ENCODE results near the gene NRARP.

Gene NRARP

DNA sequence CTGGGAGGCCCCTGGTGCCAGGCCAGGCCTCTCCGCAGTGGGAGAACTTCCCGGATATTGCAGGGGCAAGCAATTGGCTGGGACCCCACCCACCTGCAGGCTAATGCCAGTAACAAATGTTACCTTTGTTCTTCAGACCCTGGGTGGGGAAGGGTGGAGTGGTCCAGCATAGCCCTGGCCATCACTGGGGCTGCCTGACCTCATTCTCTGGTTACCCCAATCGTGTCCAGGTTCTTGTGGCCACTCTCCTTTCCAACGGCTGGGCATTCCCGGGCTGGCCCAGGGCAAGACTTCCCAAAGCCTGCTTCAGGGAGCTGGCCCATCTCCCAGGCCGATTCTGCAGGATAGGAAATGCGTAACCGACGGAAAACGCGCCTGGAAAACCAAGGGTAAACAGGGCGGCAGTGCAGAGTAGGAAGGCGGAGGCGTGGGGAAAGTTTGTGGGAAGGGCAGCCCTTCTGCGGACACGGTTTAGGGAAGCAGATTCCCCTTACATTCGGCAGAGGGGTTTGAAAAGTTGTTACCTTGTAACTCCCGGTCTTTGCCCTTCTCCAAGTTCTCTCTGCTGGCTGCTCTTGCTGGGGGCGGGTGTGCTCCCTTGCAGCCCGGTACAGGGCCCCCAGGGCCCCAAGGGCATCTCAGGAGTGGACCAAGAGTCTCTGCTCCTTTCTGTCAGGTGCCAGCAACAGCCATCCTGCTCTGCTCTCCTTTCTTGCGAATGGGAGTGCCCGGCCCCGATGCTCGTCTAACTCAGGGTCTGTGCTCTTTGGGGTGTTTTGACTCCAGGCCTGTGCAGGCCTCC lies 3.5 kb downstream of the NRARP start:
- DNase-seq (ENCODE audit: low read depth in 2 of 2), result no peak

DNA sequence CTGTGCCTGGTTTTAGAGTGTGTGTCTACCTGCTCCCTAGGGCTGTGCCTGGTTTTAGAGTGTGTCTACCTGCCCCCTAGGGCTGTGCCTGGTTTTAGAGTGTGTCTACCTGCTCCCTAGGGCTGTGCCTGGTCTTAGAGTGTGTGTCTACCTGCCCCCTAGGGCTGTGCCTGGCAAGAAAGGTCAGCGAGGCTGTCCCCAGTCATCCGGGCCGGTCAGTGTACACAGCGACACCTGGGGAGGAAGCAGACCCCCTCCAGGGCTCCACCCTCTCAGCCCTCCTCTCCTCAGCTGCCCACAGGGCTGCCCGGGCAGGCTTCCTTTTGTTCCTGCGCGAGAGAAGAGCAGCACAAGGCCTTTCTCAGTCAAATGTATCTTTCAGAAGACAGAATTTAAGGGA lies 4.1 kb downstream of the NRARP start:
- DNase-seq (ENCODE audit: low read depth in 2 of 2), result no peak

DNA sequence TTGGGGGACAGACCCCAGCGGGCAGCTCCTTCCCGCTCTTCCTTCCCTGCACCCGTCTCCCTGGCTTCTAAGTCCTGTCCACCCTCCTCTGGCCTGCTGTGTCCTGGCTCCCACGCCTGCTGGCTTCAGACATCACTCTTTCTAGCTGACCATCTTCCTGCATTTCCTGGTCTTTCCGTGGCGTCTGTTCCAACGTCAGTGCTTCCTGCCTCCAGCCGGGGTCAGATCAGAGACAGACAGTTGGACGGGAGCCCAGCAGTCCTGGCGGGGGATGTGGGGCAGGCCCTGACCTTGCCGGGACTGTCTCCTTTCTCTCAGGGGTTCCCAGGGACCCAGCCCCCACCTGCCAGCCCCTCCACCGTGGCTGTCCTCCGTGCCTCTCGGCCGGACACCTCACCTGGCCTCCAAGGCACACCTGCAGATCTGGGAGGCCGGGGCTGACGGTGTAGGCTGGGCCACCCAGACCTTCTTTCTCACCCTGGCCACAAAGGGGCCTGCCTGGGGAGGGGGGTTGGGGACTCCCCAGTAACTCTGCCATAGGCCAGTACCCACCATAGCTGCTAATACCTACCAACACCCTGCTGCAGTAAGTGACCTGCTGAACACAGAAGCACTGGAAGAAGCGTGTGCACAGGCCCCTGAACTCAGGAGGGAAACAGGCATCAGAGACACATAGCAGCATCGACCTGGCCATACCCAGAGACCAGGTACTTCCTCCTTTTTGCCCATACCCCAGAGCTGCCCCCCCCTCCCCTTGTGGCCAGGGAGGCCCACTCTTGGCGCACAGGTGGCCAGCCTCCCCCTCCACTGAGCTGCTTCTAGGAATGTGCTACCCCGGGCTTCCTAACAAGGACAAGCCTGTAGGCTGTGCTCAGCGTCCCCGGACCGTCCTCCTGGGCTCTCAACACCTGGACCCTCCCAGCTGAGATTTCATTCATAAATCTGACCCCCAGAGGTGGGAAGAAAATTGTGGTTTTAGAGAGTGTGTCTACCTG lies 5.1 kb downstream of the NRARP start:
- no peak for DNase-seq (ENCODE audit: low read depth in 2 of 2)

DNA sequence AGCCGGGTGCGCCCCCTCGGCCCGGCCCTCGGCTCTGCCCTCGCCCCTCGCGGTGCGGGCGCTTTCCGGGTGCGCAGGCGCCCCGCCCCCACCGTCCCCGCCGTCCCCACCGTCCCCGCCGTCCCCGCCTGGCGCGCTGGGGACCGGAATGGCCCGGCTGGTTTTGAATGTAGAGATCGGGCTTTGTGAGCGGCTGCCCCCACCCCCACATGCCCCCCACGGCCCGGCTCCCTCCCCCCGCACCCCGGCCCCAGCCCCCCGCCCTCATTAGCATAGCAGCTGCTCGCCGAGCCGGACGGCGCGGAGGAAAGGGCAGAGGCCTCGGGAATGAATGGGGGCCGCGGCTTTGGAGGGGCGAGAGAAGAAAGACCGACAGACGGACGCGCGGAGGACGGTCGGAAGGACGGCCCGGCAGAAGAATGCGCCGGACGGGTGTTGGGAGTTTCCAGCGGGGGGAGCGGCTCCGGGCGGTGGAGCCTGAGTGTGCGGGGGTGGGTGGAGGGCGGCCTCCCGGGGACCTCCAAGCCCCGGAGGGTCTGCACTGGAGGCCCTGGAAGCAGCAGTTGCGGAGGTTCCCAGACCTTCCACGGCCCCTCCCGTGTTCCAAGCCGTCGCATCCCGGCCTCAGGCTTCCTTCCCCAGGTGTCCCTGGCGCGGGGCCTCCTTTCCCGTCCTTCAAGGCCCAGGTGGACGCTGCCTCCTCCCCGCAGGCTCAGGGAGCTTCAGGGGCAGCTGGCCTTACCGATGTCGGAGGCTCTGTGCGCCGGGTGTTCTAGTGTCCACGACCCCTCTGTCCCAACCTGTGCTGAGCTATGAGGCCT lies 6.0 kb downstream of the NRARP start:
- no peak for DNase-seq (ENCODE audit: low read depth in 2 of 2)

DNA sequence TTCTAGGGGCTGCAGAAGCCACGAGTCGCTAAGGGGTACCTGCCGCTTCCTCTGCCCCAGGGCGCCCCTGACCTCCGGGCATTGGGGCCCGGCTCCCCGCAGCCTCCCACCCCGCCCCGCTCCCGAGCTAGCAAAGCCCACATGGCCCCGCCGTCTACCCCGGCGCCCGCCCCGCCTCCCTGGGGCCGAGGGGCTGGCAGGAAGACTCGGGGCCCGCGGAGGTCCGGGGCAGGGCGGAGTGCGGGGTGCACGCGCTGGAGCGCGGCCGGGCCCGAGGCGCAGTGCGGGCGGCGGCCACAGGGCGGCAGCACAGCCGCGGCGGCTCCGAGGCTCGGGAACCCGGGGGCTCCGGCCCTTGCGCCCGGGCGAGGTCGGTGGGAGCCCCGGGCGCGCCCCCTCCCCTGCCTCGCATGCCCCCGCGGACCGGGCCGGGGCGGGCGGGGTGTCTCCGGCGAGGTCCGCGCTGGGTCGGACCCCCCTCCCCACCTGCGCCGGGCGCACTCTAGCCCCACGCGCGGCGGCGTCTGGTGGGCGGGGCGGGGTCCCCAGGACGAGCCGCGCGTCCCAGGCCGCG lies 6.7 kb downstream of the NRARP start:
- no peak for DNase-seq (ENCODE audit: low read depth in 2 of 2)

DNA sequence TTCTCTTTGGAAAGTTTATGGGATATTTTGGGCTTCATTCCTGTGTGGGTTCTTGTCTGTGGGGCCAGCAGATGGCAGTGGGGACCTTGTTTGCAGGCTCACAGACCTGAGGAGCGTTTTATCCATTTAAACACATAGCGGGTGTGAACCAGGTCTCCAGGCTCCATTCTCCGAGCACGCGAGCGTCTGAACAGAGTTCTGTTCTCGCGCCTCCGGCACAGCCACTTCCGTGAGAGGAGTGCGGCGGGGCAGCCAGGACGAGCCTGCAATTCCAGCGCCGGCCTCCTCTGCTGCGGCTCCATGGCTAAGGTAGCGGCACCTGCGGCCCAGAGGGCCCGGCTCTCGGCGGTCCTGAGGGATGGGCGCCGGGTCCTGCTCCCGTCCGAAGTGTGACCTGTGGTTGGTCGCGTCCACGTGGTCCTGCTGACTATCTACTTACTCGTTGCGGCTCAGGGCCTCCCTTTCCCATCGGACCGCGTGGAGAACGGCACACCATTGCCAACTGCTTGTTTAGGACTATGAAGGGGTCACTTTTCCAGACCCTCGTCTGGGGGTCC lies 7.3 kb downstream of the NRARP start:
- DNase-seq (ENCODE audit: low read depth in 2 of 2), result no peak

DNA sequence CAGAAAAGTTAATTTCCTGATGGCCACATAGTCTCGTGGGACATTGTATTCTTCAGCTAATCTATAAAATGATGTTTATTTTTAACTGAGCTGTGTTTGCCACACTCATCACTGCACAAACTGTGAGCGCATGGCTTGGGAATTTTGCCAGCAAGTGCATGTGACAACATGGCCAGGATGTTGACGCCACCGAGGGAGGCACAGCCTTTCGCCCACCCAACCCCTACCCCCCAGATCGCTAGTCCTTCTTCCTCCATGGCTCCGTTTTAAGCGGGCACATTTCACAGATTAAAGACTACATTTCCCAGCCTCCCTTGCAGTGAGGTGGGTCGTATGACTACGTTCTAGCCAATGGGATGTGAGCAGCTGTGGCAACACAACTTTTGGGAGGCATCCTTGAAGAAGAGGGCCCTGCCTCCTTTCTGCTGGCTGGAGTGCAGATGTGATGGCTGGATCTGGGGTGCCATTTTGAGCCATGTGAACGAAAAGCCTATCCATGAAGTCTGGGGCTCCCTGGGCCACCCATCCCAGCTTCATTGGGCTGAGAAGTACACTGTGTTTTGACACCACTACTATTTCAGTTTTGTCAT lies 7.9 kb downstream of the NRARP start:
- no peak for DNase-seq (ENCODE audit: low read depth in 2 of 2)

DNA sequence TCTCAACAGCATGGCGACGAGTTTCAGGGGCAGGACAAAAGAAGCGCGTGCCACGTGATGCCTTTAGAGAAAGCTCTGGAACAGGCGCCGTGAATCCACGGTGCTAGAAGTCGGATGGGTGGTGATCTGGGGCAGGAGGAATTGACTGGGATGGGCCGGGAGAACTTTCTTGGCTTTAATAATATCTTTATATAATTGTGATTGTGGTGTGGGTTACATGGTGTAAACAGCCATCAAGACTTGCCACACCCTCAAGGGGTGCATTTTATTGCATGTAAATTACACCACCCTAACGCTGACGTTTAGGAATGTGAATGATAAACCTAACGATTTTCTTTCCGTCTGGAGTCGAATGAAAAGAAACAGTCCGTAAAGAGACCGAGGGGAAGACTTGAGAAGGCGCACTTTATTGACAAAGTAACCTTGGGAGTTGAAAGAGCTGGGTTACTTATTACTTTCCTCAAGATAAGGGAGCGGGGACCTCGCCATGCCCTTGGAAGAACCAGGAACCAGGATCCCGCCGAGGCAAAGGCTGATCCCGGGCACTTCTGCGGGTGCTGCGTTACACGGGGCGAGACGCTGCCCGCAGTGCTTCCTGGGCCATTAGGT lies 8.5 kb downstream of the NRARP start:
- no peak for DNase-seq (ENCODE audit: low read depth in 2 of 2)

DNA sequence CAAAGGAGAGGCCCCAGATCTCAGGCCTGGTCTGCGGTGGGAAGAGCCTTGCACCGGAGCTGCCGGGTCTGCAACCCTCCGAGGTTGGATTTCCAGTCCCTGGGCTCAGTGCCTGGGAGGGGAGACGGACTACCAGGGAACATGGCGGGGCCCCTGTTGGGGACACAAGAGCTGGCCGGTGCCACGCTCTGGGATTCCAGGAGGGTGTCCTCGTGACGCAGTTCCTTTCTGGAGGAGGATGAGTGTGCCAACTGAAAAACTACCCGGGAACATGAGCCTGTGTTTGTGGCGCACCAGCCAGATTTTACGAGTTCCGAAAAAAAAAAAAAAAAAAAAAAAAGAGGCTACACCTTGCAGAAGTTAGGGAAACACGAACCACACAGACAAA lies 9.0 kb downstream of the NRARP start:
- no peak for DNase-seq (ENCODE audit: low read depth in 2 of 2)

DNA sequence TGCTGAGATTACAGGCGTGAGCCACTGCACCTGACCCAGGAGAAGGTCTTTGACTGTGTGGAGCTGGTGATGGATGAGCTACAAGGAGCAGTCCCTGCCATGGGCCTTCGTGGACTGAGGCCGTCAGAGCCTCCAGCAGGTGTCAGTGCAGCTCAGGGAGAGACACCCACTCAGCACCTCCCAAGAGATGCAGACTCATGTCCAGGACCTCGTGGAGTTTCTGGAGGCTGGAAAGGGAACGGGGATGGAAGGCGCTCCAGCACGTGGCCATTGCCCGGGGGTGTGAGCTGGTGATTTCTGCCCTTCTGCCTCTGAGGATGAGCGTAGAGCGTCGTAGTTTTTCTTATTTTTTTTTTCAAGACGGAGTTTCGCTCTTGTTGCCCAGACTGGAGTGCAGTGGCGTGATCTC lies 15.1 kb downstream of the NRARP start:
- no peak for DNase-seq (ENCODE audit: low read depth in 2 of 2)

DNA sequence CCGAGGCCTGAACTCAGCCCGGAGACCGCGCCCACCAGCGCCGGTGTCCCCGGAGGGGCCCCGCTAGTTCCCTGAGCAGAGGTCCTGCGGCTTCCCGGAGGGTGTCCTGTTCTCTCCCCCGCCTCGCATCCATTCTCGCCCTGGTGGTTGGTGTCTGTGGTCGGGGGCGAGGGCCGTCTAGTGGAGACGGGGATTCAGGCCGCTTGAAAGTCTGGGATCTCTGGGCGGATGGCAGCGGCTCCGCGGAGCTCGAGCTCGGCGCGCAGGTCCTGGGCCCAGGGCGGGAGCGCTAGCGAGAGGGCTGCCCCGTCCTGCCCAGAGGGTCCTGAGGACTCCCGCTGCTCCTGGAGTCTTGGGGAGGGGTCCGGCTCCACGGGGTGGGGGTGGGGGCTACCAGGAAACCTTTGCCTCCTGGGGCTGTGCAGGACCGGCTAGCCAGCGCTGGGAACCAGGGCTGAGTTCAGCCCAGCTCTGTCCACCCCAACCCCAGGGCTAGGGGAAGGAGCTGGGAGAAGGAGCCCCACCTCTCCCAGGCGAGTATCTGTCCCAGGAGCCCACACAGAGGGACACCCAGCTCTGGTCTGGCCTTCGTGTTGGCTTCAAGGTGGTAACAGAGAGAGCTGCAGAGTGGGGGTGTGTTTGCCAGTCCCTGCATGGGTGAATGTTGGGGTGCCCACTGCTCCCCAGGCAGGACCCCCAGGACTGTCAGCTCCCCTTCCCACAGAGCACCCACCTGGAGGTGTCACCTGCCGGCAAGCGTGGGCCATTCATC lies 20.5 kb downstream of the NRARP start:
- DNase-seq (ENCODE audit: low read depth in 2 of 2), result no peak

DNA sequence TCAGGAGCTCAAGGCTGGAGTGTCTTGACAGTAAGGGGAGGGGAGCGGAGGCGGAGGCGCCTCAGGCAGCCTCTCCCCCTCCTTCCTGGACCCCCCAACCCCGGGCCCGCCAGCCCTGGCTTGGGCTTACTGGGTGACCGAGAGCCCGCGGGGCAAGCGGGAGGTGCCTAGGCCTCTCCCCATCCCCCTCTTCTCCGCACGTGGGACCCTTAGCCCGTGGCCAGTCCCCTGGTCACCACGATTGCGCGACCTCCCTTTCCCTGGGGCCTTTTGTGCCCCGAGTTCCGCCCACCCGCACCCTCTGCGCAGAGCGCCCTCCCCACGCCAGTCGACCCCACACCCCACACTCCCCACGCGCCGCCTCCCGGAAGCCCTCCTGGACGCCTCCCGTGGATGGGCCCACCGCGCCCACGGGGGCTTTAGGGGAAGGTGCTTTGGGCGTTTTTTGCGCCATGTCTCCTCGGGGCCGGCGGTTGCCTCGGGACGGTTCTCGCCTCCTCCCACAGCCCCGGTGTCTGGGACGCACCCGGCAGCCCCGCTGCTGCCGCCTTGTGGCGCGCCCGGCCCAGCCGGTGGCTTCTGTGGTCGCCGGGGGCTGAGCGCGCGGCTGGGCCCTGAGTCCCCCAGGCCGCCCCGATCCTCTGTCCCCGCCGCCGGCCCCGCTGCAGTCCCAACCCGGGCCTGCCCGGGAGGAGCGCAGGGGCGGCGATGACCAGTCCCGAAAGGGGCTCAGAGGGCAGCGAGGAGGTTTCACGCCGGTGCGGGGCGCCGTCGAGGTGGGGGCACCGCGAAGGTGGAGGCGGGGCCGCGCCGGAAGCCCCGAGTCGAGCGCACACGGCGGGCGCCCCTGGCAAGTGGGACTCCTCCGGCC lies 21.4 kb downstream of the NRARP start:
- no peak for DNase-seq (ENCODE audit: low read depth in 2 of 2)

DNA sequence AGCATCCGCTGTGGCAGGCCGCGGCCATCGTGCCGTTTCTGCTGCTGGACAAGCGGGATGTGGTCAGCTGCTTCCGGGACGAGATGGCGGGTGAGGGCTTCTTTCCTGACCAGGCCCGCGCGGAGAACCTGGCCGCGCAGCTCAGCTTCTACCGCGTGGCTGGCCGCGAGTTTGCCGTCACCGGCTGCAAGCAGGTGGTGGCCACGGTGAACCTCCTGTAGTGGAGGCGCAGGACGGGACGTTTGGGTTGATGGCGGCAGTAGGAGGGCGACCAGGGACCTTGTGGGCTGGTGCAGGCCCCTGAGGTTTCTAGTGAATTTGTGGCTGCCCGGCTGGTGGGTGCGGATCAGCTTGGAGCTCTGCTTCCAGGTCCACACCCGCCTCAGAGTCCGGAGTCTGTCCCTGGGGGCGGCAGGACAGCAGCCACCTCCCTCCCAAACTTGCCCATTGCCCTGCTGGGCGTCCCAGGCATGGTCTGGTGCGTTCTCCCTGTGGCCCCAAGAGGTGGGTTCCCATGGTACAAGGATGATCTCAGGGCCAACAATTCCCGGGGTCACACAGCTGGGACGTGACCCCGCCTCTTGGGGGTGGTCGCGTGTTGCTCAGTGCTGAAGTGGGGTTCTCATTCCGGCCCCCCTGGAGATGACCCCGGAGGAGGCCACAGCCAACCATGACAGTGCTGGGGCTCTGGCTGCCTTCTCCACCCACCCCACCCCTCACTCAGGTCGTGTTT lies 22.2 kb downstream of the NRARP start:
- no peak for DNase-seq (ENCODE audit: low read depth in 2 of 2)

DNA sequence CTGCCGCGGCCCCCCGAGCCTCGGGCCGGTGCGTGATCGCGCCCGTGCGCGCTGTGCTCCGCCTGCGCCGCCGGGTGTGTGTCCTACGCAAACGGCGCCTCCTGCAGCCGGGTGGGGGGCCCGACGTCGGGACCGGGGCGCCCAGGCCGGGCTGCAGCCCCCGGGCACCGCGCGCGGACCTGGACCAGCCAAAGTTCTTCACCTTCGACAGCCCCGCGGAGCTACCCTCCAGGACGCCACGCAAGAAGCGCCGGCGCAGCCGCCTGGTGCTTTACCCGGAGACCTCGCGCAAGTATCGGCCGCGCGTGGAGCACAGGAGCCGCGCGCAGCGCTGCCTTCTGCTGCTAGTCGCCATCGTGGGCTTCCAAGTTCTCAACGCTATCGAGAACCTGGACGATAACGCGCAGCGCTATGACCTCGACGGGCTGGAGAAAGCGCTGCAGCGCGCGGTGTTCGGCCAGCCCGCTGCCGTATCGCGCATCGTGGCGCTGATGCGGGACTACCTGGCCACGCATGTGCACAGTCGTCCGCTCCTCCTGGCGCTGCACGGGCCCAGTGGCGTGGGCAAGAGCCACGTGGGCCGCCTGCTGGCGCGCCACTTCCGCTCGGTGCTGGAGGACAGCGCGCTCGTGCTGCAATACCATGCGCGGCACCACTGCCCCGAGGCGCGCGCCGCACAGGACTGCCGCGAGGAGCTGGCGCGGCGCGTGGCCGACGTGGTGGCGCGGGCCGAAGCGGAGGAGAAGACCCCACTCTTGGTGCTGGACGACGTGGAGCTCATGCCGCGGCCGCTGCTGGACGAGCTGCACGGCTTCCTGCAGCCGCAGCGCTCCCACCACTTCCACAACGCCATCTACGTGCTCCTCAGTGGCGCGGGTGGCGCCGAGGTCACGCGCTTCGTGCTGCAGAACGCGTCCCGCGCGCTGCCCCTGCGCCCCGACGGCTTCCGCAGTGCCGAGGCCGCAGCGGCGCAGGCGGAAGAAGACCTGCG lies 23.1 kb downstream of the NRARP start:
- DNase-seq (ENCODE audit: low read depth in 2 of 2), result no peak

DNA sequence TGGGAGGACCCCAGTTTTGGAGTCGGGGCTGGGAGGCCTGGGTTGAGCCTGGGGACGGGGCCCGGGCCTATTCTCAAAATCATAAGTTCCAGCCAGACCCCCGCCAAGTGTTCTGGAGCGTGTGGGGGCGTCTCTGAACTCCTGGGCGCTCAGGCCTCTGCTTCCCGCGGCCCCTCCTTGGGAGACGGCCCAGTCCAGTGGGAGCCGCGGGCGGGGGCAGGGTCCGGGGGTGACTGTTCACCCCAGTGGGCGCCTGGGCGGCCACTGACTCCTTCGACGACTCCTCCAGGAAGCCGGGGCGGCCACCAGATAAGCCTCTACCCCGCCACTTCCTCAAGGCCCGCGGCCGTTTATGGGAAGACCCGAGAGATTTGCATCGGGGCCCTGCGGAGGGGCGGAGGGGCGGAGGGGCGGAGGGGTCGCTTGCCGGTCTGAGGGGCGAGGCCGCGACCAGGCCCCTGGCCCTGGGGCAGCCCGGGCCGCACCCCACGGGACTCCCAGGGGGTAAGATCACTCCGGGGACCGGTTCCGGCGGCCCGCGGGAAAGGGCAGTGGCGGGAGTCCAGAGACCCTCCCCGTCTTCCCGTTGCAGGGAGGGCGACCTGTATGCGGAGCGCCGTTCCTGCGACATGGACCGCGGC lies 23.9 kb downstream of the NRARP start:
- DNase-seq (ENCODE audit: low read depth in 2 of 2), result no peak

DNA sequence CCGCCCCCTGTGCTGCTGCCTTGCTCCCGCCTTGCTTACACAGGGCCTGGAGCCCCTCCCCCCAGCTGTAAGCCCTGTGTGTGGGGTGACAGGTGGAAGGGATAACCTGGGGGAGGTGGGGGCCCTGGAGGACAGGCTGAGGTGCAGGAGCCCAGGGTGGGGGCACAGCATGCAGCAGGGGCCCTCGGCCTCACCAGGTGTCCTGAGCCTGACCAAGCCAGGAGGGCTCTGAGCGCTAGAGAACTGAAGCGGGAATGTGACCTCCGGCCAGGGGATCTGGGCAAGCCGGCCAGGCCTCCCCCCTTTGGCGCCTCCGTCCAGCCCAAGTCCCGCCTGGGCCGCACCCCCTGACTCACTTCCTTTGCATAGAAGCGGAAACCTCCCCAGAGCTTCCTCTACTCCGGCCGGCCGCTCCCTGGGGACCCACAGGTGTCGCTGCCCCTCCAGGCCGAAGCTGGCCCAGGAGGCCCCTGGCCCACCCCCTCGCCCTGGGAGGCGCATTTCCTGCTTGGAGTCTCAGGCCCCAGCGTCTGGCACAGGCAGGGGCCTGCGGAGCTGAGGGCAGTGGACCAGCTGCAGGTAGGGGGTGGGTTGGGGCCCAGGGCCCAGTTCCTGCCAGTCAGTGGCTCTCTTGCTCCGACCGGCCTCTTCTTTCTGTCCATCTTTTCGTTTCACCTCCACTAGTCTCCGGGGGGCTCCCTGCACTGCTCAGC lies 24.6 kb downstream of the NRARP start, which contains the start of gene TOR4A:
TOR4A (plus strand) TSS at position 398 of the 713 bp plus-strand sequence. CDS start 964 bp downstream, outside the sequence.
- no peak for DNase-seq (ENCODE audit: low read depth in 2 of 2)

Data from stimulated activated CD8-positive, alpha-beta memory T cell treated with anti-CD3 and anti-CD28 coated beads, Interleukin-7, amount 100 ng/mL, for 4 hours (primary cell).